OCI-LY7 (cell line): ENCODE data around the gene TM4SF4.

Experiments used
- CTCF ChIP-seq: fragments of 200-600 bp; sonication (generic); conservative IDR thresholded peaks from 2 replicates; pipeline ENCODE4 v1.5.1; 2014; ENCODE audit warnings: mild to moderate bottlenecking, antibody characterized with exemption, low read length, moderate library complexity, mixed read lengths
- EZH2phosphoT487 ChIP-seq: fragments of 200-600 bp; sonication (generic); IDR thresholded peaks from 2 replicates; pipeline ENCODE4 v1.6.1; 2018; ENCODE audit warnings: low read depth, borderline replicate concordance, mild to moderate bottlenecking, mixed run types, antibody characterized with exemption, low read length, moderate library complexity, mixed read lengths

- TF ChIP-seq CTCF (no peak), EZH2phosphoT487 (no peak)
Measured at GRCh38 chr3:149536429-149536828, 61.9 kb downstream of the TM4SF4 start.
